GM18861 (cell line): ENCODE results near the gene PDE4C.

Experiments
- ATAC-seq: cut with Tn5 transposase; IDR thresholded peaks from one replicate; pipeline ENCODE4 v1.9.1; 2021; ENCODE audit not compliant: unreplicated experiment

Gene PDE4C

GRCh38 chr19:18254546-18255503 is 28.6 kb upstream of the PDE4C start:
- no peak for ATAC-seq

DNA sequence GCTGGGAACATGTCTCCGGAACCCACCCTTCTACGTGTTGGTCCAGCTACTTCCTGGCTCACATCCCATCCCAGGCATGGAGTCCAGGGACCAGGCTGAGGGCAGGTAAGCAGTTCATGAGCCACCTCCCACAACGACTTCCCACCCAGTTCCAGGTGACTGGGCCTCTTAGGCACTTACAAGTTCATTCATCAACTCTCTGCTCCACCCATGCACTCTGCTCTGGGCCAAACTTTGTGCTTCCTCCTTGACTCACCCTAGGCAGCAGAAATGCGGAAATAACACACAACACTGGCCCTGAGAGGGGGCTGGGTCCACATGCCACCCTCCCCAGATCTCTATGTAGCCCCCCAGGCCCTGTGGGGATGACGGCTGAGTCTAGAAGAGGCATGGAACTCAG is 27.5 kb upstream of the PDE4C start:
- ATAC-seq, result no peak

DNA sequence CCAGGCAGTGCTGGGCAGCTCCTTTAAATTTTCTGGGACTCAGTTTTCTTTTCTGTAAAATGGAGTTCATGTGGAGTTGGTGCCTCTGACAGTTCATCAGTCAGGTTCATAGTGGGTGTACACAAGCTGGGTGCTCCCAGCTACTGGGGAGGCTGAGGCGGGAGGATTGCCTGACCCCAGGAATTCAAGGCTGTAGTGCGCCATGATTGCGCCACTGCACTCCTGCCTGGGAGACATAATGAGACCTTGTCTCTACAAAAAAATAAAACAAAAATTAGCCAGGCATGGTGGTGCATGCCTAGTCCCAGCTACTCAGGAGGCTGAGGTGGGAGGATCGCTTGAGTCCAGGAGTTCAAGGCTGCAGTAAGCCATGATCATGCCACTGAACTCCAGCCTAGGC is 26.9 kb upstream of the PDE4C start:
- no peak for ATAC-seq

GRCh38 chr19:18252370-18252717 is 26.1 kb upstream of the PDE4C start:
- ATAC-seq, result no peak

- ATAC-seq, result no peak
Observed at GRCh38 chr19:18251587-18252369, 25.5 kb upstream of the PDE4C start.

- no peak for ATAC-seq
Observed at GRCh38 chr19:18249834-18250233, 23.6 kb upstream of the PDE4C start.

- ATAC-seq, result no peak
Observed at GRCh38 chr19:18245297-18245696, 19.1 kb upstream of the PDE4C start.

DNA sequence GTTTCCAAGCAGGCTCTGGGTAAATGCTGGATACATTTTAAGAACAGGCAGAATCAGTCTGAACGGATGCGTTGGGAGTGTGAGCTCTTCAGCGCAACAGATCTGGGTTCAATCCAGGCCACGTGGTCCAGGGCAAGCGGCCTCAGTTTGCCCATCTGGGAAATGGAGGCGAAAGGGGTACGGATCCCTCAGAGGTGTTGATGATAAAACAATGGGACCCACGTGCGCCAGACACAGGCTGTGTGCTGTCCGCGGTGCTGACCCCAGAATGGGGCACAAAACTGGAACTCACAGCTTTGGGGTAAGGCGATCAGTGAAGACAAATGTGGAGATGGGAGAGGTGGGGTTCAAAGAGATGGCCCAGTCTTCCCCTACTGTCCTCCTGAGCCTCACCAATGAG is 13.1 kb upstream of the PDE4C start:
- ATAC-seq, result no peak

GRCh38 chr19:18234194-18234593 is 8.0 kb upstream of the PDE4C start:
- ATAC-seq, result no peak

GRCh38 chr19:18233224-18233825 is 7.1 kb upstream of the PDE4C start:
- no peak for ATAC-seq

DNA sequence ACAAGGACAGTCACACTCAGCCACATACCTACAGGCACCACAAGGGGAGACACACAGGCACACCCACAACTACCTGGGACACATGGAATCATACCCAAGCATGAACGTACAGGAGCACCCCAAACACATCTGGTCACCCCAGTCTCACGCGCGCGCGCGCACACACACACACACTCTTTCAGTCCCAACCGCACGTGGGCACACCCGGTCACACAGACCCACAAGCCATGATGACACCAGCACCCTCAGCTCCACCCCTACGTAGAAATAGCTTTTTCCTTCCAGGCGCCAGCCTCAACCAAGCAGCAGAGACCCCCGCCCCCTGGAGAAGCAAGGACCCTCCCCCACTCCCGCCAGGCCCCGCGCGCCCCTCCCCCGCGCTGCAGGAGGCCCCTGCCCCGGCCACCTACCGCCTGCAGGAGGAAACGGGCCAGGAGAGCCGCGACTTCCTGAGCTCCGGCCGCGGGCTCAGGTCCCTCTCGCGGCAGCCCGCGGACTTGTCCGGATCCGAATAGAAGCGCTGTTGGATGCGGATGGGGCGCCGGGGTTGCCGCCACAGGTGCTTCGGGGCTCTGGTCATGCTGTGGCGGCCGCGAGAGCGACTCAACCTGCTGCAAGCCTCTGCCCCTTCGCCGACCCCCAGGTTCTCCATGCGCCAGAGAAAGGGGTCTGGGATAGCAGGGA is 6.4 kb upstream of the PDE4C start:
- ATAC-seq, result no peak

GRCh38 chr19:18231775-18232174 is 5.5 kb upstream of the PDE4C start:
- no peak for ATAC-seq

- ATAC-seq, result no peak
Observed at GRCh38 chr19:18230941-18231734, 4.9 kb upstream of the PDE4C start.

DNA sequence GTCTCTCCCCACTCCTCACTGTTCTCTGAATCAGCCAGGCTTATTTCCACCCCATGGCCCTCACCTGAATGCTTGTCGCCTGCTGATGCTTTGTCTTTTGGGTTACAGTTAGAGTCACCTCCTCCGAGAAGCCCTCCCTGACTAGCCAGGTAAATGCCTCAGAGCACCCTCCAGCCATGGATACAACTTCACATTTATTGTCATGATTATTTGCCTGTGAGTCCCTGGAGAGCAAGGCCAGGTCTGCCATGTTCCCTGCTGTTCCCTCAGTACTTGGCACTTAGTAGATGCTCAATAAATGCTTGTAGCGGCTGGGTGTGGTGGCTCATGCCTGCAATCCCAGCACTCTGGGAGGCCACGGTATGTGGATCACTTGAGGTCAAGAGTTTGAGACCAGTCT is 3.7 kb upstream of the PDE4C start:
- ATAC-seq, result no peak

DNA sequence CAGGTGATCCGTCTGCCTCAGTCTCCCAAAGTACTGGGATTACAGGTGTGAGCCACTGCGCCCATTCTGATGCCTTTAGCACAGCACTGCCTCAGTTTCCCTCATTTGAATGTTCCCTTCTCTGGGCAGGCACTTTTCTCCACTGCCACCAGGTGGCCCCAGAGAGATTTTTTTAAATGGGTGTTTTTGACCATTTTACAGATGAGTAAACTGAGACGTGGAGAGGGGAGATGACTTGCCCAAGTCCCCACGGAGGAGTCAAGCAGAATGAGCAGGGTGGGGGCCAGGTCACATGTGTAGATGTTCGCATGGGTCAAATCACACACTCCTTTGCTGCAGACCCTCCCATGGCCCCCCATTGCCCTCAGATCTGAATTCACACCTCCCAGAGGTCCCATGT is 3.2 kb upstream of the PDE4C start:
- no peak for ATAC-seq

GRCh38 chr19:18227781-18228271 is 1.6 kb upstream of the PDE4C start:
- no peak for ATAC-seq

- no peak for ATAC-seq
Observed at GRCh38 chr19:18226956-18227780, 930 bp upstream of the PDE4C start.

- no peak for ATAC-seq
Observed at GRCh38 chr19:18225355-18225701, 910 bp downstream of the PDE4C start.

DNA sequence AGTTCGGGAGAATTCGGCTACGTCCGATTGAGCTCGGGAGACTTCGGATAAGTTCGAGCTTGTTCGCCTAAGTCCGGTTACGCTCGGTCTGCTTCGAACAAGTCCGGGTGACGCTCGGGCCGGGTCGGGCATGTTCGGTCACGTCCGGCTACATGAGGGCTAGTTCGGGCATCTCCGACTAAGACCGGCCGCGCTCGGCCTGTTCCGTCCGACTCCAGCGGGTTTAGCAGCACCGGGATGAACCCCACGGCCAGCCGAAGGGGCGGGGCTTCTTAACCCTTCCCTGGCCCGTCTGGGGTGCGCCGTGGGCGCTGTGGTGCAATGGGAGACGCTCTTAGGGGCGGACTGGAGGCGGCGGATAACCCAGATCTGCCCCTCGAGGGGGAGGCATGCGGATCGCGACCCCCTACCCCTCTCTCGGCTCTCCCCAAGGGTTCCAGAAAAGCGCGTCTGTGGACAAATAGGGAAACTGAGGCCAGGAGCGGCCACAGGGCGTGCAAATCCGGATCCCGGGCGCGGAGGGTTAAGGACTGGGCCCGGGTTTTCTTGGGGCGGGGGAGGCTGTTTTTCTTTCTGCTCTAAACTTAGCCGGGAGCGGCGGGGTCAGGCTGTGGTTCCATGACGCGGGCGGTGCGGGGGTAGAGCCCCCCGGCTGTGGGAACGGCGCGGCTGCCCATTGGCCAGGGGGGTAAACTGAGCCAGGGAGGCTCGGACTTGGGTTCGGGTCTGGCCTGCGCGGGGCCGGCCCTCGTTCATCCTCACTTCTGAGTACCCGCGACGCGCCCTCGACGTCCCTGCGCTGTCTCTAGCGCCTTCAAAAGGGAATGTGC is 1.5 kb downstream of the PDE4C start:
- peak; percentile 84 for ATAC-seq
